ENCODE data around the gene GPER1.

DNA sequence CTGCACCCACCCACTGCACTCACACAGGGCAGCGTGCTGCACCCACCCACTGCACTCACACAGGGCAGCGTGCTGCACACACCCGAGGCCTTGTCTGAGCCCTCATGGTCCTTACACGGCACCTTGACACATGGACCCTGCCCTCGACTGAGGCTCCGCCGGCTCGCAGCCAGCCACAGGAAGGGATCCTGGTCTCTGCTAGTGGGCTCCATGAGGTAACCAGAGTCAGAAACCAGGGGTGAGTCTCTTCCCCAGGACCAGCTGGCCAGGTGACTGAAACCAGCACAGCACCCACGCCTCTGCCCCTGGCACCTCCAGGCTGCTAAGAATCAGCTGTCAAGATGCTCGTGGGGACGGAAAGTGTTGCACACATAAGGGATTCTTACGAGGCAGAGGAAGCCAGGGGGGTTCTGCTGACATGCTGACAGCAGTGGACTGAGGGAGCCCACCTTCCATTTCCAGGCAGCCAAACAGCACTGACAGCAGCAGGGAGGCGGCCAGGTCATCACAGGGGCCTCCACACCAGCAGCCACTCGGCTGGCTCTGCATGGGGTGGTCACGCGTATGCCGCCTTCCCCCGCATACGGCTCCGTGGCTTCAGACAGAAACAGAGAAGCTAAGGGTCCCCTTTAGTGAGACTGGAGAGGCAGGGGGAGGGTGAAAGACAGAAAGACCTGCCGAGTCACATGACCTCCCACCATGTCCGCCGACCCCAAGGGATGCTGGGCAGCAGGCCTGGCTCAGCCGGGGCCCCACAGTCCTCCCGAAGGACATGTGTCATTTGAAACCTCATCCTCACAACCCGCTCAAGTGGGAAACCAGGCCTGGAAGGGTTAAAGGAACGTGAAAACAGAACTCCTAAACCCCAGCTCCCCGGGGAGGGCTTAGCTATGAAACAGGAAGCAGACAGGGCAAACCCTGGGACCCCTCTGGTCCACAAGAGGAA lies 34.2 kb downstream of the GPER1 start:
- TF ChIP-seq, protein P1, sequence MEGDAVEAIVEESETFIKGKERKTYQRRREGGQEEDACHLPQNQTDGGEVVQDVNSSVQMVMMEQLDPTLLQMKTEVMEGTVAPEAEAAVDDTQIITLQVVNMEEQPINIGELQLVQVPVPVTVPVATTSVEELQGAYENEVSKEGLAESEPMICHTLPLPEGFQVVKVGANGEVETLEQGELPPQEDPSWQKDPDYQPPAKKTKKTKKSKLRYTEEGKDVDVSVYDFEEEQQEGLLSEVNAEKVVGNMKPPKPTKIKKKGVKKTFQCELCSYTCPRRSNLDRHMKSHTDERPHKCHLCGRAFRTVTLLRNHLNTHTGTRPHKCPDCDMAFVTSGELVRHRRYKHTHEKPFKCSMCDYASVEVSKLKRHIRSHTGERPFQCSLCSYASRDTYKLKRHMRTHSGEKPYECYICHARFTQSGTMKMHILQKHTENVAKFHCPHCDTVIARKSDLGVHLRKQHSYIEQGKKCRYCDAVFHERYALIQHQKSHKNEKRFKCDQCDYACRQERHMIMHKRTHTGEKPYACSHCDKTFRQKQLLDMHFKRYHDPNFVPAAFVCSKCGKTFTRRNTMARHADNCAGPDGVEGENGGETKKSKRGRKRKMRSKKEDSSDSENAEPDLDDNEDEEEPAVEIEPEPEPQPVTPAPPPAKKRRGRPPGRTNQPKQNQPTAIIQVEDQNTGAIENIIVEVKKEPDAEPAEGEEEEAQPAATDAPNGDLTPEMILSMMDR (IDR thresholded peaks at IDR 0.05): no peak
- no peak for TF ChIP-seq POLR2A (IDR thresholded peaks at IDR 0.05)

All from lower leg skin (tissue), 3 donors.